Glutamatergic neuron (in vitro differentiated cells): ENCODE results near the gene PSMB7. TPM values are rescaled to one million over a fixed set of nuclear protein-coding genes. Genes with fewer than 3 reads are reported as not detected.

ENCODE experiments used
- DNase-seq: peaks from one replicate; pipeline ENCODE4 v3.0.0; 2022
- H3K27ac Mint-ChIP-seq: one replicate; pipeline ENCODE4 v1.8.0; 2020; ENCODE audit warnings: mild to moderate bottlenecking, mixed read lengths, inconsistent platforms; ENCODE audit not compliant: unreplicated experiment
- H3K27me3 Mint-ChIP-seq: one replicate; pipeline ENCODE4 v1.8.0; 2020; ENCODE audit warnings: mild to moderate bottlenecking, moderate library complexity, mixed read lengths, inconsistent platforms; ENCODE audit not compliant: unreplicated experiment
- H3K36me3 Mint-ChIP-seq: one replicate; pipeline ENCODE4 v1.8.0; 2020; ENCODE audit warnings: mild to moderate bottlenecking, mixed read lengths, inconsistent platforms; ENCODE audit not compliant: unreplicated experiment
- H3K4me1 Mint-ChIP-seq: one replicate; pipeline ENCODE4 v1.8.0; 2020; ENCODE audit warnings: mild to moderate bottlenecking, low read depth, mixed read lengths, inconsistent platforms; ENCODE audit not compliant: unreplicated experiment
- H3K4me3 Mint-ChIP-seq: one replicate; pipeline ENCODE4 v1.8.0; 2020; ENCODE audit warnings: mild to moderate bottlenecking, mixed read lengths, inconsistent platforms; ENCODE audit not compliant: unreplicated experiment
- H3K9me3 Mint-ChIP-seq: one replicate; pipeline ENCODE4 v1.8.0; 2020; ENCODE audit warnings: mild to moderate bottlenecking, moderate library complexity, mixed read lengths, inconsistent platforms; ENCODE audit not compliant: unreplicated experiment
- total RNA-seq: library from RNA; stranded (reverse); fragmentation: NEBNext Ultra II Directional; extraction: Animal tissue kit (Norgen Biotek cat#: 25700); gene quantifications from one replicate; pipeline ENCODE4 v1.2.1, GENCODE V29; 2021; ENCODE audit not compliant: unreplicated experiment
- TF ChIP-seq, protein P1 (sequence below): fragments of 200-600 bp; sonication (generic); IDR thresholded peaks from one replicate; pipeline ENCODE4 v1.5.0; 2021; ENCODE audit not compliant: partially characterized antibody, unreplicated experiment

Gene PSMB7
- total RNA-seq, 1 donor from 2014 or later = 185 TPM

DNA sequence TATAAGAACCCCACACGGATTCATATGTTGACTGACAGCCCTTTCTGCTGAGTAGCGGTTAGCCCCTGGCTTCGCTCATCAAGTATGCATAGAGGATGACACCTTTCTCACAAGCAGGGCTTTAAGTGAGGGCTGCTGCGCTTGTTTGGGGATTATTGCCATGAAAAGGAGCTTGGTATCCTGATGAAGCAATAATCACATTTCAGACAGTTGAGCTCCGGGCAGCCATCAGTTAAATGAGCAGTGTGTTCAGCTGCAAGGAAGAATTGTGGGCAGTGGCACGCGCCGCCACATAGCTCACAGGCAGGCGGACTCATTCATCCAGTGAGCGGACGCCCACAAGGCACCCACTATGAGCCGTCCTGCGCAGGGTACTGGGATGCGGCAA is 79.9 kb downstream of the PSMB7 start:
- Mint-ChIP-seq H3K27me3 (peaks cover 9% of the 10 kb centered on the region), H3K27ac (no peak overlapping the region), H3K9me3 (peaks cover 10% of the 10 kb centered on the region), H3K4me1 (peaks cover 17% of the 10 kb centered on the region), H3K36me3 (peaks cover 5% of the 10 kb centered on the region), H3K4me3 (no peak overlapping the region)
- TF ChIP-seq, protein P1, sequence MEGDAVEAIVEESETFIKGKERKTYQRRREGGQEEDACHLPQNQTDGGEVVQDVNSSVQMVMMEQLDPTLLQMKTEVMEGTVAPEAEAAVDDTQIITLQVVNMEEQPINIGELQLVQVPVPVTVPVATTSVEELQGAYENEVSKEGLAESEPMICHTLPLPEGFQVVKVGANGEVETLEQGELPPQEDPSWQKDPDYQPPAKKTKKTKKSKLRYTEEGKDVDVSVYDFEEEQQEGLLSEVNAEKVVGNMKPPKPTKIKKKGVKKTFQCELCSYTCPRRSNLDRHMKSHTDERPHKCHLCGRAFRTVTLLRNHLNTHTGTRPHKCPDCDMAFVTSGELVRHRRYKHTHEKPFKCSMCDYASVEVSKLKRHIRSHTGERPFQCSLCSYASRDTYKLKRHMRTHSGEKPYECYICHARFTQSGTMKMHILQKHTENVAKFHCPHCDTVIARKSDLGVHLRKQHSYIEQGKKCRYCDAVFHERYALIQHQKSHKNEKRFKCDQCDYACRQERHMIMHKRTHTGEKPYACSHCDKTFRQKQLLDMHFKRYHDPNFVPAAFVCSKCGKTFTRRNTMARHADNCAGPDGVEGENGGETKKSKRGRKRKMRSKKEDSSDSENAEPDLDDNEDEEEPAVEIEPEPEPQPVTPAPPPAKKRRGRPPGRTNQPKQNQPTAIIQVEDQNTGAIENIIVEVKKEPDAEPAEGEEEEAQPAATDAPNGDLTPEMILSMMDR = no peak
- no peak for DNase-seq

DNA sequence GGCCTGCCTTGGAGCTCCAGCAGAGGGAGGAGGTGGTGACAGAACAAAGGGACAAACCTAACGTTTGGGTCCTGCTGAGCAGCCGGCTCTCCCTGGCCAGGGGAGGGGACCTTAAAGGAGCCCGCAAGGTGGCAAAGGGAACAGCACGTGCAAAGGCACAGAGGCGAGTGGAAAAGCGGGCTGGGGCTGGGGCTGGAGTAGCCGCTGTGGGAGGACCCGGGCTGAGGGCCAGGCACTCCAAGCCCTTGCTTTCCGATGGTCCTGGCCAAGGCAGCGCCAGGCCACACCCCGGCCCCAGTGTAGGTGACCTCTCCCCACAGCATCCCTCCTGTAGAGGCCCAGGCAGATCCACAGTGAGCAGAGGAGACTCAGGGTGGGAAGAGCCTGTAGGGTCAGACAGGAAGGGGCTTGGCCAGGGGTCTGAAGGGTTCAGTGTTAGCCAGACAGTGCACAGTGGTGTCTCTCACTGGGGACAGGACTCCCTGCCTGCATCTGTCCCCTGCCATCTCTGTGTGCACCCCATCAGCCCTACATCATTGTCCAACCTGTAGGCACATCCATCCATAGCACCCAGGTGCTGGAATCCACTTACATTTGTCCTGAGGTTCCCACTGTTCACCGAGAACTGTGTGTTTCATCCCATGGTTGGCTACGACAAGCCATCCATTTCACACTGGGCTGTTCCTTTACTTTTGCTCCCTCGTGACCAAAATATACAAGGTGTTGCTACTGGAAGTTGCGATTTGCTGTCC is 80.5 kb downstream of the PSMB7 start:
- Mint-ChIP-seq H3K9me3 (peaks cover 10% of the 10 kb centered on the region), H3K4me3 (no peak overlapping the region), H3K27ac (no peak overlapping the region), H3K36me3 (peaks cover 5% of the 10 kb centered on the region), H3K27me3 (peaks cover 9% of the 10 kb centered on the region), H3K4me1 (peaks cover 14% of the 10 kb centered on the region)
- TF ChIP-seq, protein P1 = no peak
- no peak for DNase-seq

DNA sequence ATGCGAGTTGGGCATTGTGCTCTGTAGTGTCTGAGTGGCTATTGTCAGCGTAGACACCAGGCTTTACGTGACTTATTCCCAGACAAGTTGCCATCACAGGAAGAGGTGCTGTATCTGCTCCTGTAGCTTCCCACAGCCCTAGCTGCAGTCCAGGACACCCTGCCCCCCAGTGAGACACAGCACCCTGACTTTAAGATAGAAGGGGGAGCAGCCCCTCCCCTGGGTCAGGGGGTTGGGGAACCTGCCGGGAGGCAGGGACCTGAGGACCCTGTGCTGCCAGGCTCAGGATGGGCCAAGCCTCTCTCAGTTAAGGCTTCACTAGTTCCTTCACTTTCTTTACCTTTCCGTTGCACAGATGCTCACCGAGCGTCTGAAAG is 82.1 kb downstream of the PSMB7 start:
- Mint-ChIP-seq H3K27ac (peak overlapping the region; percentile 20), H3K36me3 (peaks cover 5% of the 10 kb centered on the region), H3K4me3 (no peak overlapping the region), H3K9me3 (peaks cover 7% of the 10 kb centered on the region), H3K4me1 (peaks cover 14% of the 10 kb centered on the region), H3K27me3 (peaks cover 5% of the 10 kb centered on the region)
- DNase-seq = no peak
- TF ChIP-seq, protein P1 = no peak

DNA sequence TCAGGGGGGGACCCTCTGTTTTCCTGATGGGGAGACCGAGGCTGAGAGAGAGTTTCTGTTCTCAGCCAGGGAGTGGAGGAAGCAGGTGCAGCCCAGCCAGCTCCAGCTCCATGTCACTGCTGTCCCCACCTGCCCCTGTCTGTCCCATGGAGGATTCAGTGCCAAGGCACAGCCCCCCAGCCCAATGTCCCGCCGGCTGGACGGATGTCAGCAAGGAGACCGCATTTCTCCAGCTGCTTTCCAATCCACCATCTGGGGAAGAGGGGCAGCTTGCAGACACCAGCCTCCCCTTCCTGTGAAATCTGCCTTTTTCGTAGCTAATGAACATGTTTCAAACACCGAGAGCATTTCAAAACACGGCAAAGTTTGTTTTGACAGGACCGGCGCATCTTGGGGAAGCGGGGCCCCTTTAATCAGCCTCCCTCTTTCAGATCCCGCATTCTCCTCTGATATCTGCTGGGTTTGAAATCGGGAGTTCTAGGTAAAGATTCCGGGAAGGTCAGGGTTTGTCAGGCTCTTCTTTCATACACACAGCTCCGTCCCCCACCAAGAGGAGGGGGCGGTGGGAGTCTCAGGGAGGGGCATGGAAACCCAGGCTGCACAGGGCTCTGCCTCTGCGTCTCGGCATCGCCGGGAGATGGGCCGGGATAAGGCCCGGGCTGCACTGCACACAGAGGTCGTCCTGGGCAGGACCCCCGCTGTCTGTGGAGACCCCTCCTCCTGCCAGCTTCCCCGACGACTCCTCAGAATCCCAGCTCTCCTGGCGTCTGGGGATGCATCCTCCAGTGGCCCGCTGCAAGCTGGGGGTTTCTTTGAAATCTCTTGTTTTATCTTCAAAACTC is 82.7 kb downstream of the PSMB7 start:
- Mint-ChIP-seq H3K4me1 (peaks cover 18% of the 10 kb centered on the region), H3K36me3 (peaks cover 5% of the 10 kb centered on the region), H3K27me3 (peaks cover 5% of the 10 kb centered on the region), H3K4me3 (peak overlapping the region; percentile 55), H3K27ac (peak overlapping the region; percentile 52), H3K9me3 (peaks cover 5% of the 10 kb centered on the region)
- TF ChIP-seq, protein P1 = no peak
- DNase-seq = peak; percentile 64

DNA sequence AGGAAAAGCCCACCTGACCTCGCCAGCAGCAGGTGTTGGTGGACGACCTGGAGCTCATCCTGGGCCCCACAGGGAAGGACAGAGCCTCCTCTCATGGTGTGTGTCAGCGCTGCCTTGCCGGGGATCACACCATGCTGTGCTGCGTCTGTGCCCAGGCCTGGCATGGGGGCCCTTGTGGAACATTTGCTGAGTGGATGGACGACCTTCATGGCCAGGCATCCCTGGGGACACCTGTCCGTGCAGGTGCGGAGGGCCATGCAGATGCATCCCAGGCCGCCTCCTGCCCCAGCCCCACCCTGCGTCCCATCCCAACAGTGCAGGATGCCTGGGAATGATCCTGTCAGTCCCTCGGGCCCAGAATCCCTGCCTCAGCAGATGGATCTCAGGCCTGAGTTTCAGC is 83.7 kb downstream of the PSMB7 start:
- H3K27me3 Mint-ChIP-seq = peaks cover 5% of the 10 kb centered on the region
- H3K4me1 Mint-ChIP-seq = peaks cover 18% of the 10 kb centered on the region
- no peaks in the 10 kb centered on the region for H3K36me3 Mint-ChIP-seq
- TF ChIP-seq, protein P1 = no peak
- no peak overlapping the region for H3K4me3 Mint-ChIP-seq
- H3K27ac Mint-ChIP-seq = no peak overlapping the region
- no peak for DNase-seq
- H3K9me3 Mint-ChIP-seq = peaks cover 5% of the 10 kb centered on the region
